GM21717 (cell line): ENCODE data around the gene GPAT3.
"Not testable (repeated sequence)": the region's sequence is repeated elsewhere in the genome, so short reads cannot be mapped to it uniquely, and the experiment has no call there.

Experiments
- ATAC-seq: cut with Tn5 transposase; IDR thresholded peaks from one replicate; pipeline ENCODE4 v1.9.1; 2021; ENCODE audit warnings: mild to moderate bottlenecking, moderate library complexity; ENCODE audit not compliant: unreplicated experiment

Gene GPAT3

DNA sequence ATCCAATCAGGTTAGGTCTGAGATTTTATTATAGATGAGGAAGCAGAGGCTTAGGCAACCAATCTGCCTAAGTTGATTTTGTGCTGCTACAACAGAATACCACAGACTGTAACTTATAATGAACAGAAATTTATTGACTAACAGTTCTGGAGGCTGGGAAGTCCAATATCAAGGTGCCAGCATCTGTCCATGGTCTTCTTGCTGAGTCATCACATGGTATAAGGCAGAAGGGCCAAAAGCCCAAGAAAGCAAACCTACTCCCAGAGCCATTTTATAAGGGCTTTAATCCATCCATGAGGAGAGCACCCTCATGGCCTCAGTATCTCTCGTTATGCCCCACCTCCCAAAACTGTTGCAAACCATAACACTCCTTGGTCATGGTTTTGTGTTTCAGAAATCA is 55.8 kb downstream of the GPAT3 start:
- no peak for ATAC-seq

GRCh38 chr4:83599183-83599582 is 63.3 kb downstream of the GPAT3 start:
- peak; percentile 61 for ATAC-seq

DNA sequence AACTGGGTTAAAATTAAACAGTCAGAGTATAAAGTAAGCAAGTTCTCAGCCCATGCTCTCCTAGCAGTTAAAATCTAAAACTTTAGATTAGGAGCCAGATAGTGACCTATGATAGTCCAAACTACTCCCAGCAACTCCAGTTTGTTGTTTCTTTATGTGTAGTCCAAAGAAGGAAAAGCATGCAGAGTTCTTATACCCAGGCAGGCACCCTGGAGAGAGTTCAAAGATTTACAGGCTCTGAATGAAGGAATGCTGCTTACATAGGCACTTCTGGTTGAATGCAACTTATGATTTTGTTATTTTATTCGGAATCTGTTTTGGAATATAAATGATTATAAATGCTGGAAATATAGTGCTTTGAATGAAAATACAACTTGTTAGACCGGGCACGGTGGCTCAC is 67.2 kb downstream of the GPAT3 start:
- no peak for ATAC-seq

DNA sequence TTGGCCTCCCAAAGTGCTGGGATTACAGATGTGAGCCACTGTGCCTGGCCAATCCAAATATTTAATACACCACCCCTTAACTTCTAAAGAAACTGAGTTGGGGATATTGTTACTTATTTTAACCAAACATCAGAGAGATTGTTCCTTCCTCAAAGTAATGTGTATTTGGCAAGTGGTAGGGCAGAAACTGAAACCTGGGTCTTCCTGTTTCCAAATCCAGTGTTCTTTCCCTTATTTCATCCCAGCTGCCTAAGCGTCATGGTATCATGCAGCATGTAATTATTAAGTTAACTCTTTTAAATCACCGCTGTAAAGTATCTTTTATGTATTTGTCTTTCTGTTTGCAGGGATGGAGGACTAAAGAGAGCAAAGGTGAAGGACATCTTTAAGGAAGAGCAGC is 68.4 kb downstream of the GPAT3 start:
- no peak for ATAC-seq

GRCh38 chr4:83605210-83605609 is 69.3 kb downstream of the GPAT3 start:
- ATAC-seq, result peak; percentile 4

DNA sequence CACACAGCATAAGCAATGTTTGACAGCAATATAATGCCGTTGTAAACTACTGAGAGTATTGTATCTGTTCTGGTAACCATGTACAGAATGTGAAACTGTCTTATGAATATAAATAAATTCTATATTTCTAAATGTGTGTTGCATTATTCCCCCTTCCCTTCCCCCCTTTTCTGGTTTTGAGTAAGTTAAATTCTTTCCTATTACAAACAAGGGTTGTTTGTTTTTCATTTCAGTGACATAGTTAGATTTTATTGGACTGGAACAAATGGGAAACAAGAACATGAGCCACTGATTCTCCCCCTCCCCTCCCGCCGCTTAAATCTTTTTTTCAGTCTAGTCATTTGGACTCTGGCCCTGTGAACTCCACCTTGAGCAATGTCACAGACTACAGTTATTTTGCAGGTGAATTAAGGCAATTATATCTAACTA is 69.8 kb downstream of the GPAT3 start:
- ATAC-seq, result peak; percentile 39

GRCh38 chr4:83606460-83606859 is 70.6 kb downstream of the GPAT3 start:
- no peak for ATAC-seq

- no peak for ATAC-seq
These were observed 71.0 kb downstream of the GPAT3 start for GRCh38 chr4:83606898-83607297.

DNA sequence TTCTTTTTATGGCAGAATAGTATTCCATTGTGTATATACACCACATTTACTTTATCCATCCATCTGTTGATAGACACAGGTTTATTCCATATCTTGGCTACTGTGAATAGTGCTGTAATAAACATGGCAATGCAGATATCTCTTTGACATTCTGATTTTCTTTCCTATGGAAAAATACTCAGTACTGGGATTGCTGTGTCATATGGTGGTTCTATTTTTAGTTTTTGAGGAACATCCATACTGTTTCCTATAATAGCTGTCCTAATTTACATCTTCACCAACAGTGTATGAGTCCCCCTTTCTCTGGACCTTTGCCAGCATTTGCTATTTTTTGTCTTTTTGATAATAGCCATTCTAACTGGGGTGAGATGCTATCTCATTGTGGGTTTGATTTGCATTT is 73.5 kb downstream of the GPAT3 start:
- ATAC-seq, result no peak

GRCh38 chr4:83610729-83611128 is 74.8 kb downstream of the GPAT3 start:
- ATAC-seq, result no peak

DNA sequence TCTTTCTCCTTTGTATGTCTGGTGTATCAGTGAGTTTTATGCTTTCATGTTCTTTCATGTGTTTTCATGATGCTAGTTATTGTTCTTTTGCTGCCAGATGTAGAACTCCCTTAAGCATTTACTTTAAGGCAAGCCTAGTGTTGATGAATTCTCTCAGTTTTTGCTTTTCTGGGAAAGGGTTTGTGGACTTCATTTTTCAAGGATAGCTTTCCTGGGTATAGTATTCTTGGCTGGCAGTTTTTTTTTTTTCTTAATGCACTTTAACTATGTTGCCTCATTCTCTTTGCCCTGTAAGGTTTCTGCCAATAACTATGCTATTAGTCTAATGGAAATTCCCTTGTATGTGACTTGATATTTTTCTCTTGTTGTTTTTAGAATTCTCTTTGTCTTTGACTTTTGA is 77.1 kb downstream of the GPAT3 start:
- no peak for ATAC-seq

DNA sequence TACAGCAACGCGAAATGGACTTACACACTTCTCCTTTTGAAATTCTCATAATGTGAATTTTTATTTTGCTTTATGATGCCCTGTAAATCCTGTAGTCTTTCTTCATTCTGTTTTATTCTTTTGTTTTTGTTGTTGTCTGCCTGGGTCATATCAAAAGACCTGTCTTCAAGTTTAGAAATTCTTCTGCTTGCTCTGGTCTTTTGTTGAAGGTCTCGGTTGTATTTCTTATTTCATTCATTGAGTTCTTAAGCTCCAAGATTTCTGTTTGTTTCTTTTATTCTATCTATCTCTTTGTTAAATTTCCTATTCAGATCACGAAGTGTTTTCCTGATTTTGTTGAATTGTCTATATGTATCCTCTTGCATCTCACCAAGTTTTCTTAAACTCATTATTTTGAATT is 78.1 kb downstream of the GPAT3 start:
- no peak for ATAC-seq

DNA sequence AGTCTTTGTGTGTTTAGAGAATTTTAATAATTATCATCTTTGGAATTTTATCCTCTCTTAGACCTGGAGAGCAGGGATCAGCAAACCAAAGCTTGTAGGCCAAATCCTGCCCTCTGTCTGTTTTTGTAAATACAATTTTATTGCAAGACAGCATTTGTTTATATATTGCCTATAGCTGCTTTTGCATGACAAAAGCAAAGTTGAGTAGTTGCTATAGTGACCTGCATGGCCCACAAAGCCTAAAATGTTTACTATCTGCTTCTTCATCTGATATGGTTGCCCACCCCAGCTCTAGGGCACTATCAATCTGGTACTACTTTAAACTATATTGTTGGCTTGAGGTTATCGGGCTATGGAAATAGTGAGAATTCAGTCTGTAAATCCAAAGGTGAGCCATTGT is 80.3 kb downstream of the GPAT3 start:
- no peak for ATAC-seq

DNA sequence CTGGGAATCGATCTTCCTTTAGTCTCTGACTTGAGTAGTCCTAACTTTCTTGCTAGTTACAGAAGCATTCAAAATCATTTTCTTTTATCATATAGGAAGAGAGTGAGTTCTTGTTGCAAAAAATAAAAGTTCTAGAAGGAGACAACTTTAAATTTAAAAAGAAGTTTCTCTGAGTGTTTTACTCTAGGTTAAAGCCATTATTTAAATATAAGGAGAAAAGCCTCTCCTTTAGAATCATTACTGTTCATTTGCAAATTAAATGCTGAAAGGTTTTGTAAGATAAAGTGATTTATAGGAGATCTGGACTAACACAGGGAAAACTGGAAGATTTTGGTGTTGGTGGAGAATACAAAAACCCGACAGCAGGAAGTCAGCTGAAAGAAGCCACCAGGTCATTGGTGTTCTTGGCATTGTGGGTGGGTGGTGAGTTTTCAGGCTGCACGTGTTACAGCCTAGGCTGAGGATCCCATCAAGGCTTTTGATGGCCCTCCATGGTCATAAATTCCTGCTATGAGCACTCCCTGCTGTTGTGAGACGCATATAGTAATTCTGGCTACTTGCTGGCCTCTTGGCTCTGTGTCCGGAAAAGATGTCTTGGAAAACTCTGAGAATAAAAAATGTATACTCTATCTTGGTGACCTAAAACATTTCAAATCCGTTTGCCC is 81.6 kb downstream of the GPAT3 start:
- no peak for ATAC-seq

- ATAC-seq, result no peak
These were observed 82.5 kb downstream of the GPAT3 start for GRCh38 chr4:83618431-83618830.

- ATAC-seq, result no peak
These were observed 83.2 kb downstream of the GPAT3 start for GRCh38 chr4:83618991-83619645.

DNA sequence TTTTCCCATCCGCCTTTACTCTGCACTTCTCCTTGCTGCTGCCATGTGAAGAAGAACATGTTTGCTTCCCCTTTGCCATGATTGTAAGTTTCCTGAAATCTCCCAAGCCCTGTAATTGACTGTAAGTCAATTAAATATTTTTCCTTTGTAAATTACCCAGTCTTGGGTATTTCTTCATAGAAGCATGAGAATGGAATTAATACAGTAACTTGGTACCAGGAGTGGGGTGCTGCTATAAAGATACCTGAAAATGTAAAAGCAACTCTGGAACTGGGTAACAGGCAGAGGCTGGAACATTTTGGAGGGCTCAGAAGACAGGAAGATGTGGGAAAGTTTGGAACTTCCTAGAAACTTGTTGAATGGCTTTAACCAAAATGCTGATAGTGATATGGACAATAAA is 86.2 kb downstream of the GPAT3 start:
- not testable (repeated sequence) for ATAC-seq

DNA sequence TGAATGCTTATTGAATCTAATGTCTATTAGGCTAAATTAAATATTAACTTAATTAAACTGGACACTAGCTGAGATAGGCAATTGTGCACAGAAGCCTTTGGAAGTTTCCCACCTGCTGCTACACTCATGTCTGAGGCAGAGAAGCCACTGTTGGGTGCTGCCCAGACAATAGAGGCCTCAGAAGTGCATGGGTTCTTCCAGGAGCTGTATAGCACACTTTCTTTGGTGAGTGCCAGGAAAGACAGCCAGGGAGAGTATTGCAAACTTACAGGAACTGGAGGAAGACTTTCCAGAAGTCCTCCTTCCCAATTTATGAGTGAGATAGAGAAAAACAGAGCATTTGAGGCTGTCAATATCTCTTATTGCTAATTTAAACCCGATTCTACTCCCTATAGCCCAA is 89.9 kb downstream of the GPAT3 start:
- no peak for ATAC-seq

DNA sequence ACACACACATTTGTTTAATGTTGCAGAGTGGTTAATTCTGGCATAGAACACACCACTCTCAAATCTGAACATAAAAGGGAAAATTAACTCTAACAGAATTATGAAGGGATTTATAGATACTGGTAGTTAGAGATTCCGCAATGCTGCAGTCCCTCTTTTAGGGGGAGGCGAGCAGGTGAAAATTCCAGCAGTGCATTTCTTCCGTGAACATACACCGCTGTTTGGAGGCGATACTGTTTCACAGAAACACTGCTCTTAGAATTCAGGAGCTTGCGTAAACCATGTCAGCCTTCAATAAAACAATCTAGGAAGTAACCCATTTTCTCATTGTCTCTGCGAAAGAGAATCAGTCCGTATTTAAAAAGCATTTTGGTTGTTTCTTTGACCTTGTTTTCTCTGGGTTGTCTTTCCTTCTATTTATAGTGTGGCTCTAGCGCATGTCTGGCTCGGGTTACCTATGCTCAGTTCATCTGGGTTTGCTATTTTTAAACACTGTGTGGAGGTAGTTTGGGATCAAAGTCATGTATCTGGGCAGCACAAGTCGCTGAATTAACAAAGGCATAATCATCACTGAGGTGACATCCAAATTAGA is 90.4 kb downstream of the GPAT3 start:
- no peak for ATAC-seq

- no peak for ATAC-seq
These were observed 94.2 kb downstream of the GPAT3 start for GRCh38 chr4:83629945-83630721.

- no peak for ATAC-seq
These were observed 95.2 kb downstream of the GPAT3 start for GRCh38 chr4:83631066-83631465.

DNA sequence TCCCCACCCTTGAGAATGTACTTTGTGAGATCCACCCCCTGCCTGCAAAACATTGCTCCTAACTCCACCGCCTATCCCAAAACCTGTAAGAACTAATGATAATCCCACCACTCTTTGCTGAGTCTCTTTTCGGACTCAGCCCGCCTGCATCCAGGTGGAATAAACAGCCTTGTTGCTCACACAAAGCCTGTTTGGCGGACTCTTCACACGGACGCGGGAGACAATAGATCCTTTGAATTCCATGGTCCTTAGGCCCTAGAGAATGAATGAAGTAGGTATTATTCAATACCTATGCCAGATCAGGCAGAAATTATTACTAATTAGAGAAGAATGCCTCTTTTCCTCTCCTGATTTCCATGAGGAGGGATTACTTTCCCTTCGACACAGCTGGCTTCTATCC is 101.0 kb downstream of the GPAT3 start:
- ATAC-seq, result no peak
